ENCODE data around the gene OR8A1.

The OR8A1 gene

DNA sequence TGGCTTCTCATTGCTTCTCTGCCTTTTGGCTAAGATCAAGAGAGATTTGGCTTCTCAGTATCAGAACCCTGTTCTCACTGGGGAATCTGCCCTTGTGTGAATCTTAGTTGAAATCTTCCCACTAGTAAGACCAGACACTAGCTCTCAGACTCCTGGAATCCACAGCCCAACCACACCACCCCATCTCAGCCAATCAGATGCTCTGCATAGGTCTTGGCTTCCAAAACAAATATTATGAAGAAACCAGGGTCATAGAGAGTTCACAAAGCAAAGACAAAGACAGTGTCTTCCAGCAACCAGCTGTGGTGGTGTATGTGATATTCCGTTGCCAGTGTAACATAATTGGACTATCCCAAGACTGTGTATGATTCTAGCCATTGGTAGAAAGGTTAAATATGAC is 31.8 kb upstream of the OR8A1 start:
- Histone ChIP-seq H3K27me3 (replicated peaks; ENCODE audit: control insufficient read depth, insufficient read depth, low read length) (no peaks in the 10 kb centered on the region; the same call in 1 of the 2 replicates), H3K36me3 (ENCODE audit: control insufficient read depth, insufficient read depth, low read length) (no peaks in the 10 kb centered on the region), H3K4me3 (replicated peaks; ENCODE audit: low read depth, low read length) (no peak overlapping the region)
- TF ChIP-seq, protein P1, sequence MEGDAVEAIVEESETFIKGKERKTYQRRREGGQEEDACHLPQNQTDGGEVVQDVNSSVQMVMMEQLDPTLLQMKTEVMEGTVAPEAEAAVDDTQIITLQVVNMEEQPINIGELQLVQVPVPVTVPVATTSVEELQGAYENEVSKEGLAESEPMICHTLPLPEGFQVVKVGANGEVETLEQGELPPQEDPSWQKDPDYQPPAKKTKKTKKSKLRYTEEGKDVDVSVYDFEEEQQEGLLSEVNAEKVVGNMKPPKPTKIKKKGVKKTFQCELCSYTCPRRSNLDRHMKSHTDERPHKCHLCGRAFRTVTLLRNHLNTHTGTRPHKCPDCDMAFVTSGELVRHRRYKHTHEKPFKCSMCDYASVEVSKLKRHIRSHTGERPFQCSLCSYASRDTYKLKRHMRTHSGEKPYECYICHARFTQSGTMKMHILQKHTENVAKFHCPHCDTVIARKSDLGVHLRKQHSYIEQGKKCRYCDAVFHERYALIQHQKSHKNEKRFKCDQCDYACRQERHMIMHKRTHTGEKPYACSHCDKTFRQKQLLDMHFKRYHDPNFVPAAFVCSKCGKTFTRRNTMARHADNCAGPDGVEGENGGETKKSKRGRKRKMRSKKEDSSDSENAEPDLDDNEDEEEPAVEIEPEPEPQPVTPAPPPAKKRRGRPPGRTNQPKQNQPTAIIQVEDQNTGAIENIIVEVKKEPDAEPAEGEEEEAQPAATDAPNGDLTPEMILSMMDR (IDR thresholded peaks at IDR 0.05; ENCODE audit: insufficient read depth, low read length, poor library complexity, severe bottlenecking), result no peak
- no peak for DNase-seq (ENCODE audit: extremely low read depth, insufficient read length)

DNA sequence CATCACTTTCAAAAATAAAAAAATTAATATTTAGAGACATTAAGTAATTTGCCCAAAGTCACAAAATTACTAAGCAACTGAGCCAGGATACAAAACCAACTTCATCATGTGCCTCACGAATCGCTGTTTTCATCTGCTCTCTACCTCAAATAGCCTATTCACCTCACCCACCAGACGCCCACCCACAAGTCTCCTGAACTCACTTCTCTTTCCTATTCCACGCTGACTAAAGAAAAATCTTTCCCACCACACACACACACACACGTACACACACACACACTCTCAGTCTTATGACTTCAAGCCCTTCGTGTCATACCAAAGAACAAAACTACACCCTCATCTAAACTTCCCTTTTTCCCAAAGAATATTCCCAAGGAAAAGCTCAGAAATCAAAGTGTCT is 28.6 kb upstream of the OR8A1 start:
- no peaks in the 10 kb centered on the region for H3K36me3 ChIP-seq (ENCODE audit: control insufficient read depth, insufficient read depth, low read length)
- H3K4me3 ChIP-seq (replicated peaks; ENCODE audit: low read depth, low read length), result no peak overlapping the region
- H3K27me3 ChIP-seq (replicated peaks; ENCODE audit: control insufficient read depth, insufficient read depth, low read length), result no peaks in the 10 kb centered on the region; the same call in 1 of the 2 replicates
- DNase-seq (ENCODE audit: extremely low read depth, insufficient read length), result no peak
- TF ChIP-seq, protein P1 (IDR thresholded peaks at IDR 0.05; ENCODE audit: insufficient read depth, low read length, poor library complexity, severe bottlenecking), result no peak

DNA sequence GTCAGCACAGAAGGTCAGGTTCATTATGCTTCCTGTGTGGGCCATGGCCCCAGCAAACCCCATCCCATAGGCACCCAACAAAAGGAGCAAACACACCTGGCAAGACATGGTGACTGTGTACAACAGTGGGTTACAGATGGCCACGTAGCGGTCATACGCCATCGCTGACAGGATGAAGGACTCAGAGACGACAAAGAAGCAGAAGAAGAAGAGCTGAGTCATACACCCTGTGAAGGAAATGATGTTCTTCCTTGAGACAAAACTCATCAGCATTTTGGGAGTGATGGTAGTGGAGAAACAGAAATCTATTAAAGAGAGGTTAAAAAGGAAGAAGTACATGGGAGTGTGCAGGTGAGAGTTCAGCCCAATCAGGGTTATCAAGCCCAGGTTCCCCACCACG is 26.7 kb upstream of the OR8A1 start:
- no peaks in the 10 kb centered on the region; the same call in 1 of the 2 replicates for H3K27me3 ChIP-seq (replicated peaks; ENCODE audit: control insufficient read depth, insufficient read depth, low read length)
- H3K4me3 ChIP-seq (replicated peaks; ENCODE audit: low read depth, low read length), result no peak overlapping the region
- TF ChIP-seq, protein P1 (IDR thresholded peaks at IDR 0.05; ENCODE audit: insufficient read depth, low read length, poor library complexity, severe bottlenecking), result no peak
- no peaks in the 10 kb centered on the region for H3K36me3 ChIP-seq (ENCODE audit: control insufficient read depth, insufficient read depth, low read length)
- DNase-seq (ENCODE audit: extremely low read depth, insufficient read length), result no peak

DNA sequence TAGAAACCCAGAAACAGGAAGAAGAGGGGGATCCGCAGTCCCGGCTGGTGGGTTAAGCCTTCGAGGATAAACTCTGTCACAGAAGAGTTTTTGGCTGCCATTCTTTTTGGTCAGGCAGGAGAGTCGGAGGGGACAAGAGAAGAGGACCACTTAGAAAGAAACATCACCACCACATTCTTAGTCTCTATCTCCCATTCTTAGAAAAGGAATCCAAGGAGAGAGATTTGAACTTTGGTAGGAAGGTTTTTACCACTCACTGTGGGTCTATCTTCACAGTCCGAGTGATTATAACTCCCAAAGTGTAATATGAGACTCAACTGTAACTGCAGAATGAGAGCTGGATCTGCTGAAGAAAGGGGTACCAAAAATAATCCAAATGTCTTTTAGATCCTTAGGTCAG is 26.2 kb upstream of the OR8A1 start, which contains the start of gene OR8B12:
Gene OR8B12 (minus strand): TSS at position 101 of the 400 bp plus-strand sequence. CDS start 0 bp downstream, at position 101.
- H3K4me3 ChIP-seq (replicated peaks; ENCODE audit: low read depth, low read length), result no peak within 1 kb of the TSS
- no peak for DNase-seq (ENCODE audit: extremely low read depth, insufficient read length)
- no peaks in the 10 kb centered on the region for H3K36me3 ChIP-seq (ENCODE audit: control insufficient read depth, insufficient read depth, low read length)
- no peaks in the 10 kb centered on the region; the same call in 1 of the 2 replicates for H3K27me3 ChIP-seq (replicated peaks; ENCODE audit: control insufficient read depth, insufficient read depth, low read length)
- TF ChIP-seq, protein P1 (IDR thresholded peaks at IDR 0.05; ENCODE audit: insufficient read depth, low read length, poor library complexity, severe bottlenecking), result no peak

DNA sequence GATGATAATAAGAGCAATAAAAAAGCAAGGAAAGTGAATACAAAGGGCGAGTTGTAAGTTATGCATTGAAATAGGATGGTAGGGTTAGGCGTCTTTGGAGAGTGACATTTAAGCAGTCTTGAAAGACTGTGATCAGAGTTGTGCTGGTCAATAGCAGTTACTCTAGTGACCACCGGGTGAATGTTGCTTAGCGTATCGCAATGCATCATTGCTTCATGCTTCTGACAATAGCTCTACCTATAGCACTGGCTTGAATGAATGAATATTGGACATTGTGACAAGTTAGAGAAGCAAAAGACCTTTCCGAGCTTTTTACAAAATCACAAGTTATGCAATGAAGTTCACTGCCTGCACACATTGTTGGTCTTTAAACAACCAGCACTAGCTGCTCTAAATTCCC is 18.6 kb upstream of the OR8A1 start:
- TF ChIP-seq, protein P1 (IDR thresholded peaks at IDR 0.05; ENCODE audit: insufficient read depth, low read length, poor library complexity, severe bottlenecking), result no peak
- Histone ChIP-seq H3K4me3 (replicated peaks; ENCODE audit: low read depth, low read length) (no peak overlapping the region), H3K27me3 (replicated peaks; ENCODE audit: control insufficient read depth, insufficient read depth, low read length) (no peaks in the 10 kb centered on the region), H3K36me3 (ENCODE audit: control insufficient read depth, insufficient read depth, low read length) (no peaks in the 10 kb centered on the region)
- DNase-seq (ENCODE audit: extremely low read depth, insufficient read length), result no peak

DNA sequence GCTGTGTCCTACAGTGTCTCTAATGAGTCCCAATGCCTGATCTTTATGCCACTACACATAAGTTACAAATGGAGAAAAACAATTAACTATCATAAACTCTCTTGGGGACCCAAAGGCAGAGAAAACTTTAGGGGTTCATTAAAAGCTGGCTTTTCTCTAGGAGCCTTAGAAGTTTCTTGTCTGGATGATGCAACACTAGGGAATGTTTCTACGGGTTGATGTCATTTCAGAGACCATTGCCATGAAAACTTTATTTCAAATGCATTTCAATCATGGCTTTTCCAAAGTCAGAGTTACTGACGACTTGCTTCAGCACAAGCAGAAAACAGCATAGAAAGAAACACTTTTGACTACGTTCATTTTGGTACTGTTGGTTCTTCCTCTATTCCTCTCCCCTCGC is 17.8 kb upstream of the OR8A1 start:
- H3K36me3 ChIP-seq (ENCODE audit: control insufficient read depth, insufficient read depth, low read length), result no peaks in the 10 kb centered on the region
- no peaks in the 10 kb centered on the region for H3K27me3 ChIP-seq (replicated peaks; ENCODE audit: control insufficient read depth, insufficient read depth, low read length)
- H3K4me3 ChIP-seq (replicated peaks; ENCODE audit: low read depth, low read length), result no peak overlapping the region
- TF ChIP-seq, protein P1 (IDR thresholded peaks at IDR 0.05; ENCODE audit: insufficient read depth, low read length, poor library complexity, severe bottlenecking), result no peak
- DNase-seq (ENCODE audit: extremely low read depth, insufficient read length), result no peak
